ENCODE measurements around the gene ITGB6.

GRCh38 chr2:160165996-160166395 is 34.1 kb downstream of the ITGB6 start:
- TF ChIP-seq PBX3 (IDR thresholded peaks at IDR 0.05), result no peak
- TF ChIP-seq REST (IDR thresholded peaks at IDR 0.05), result no peak

All from A549 (cell line).